IPS DF 6.9 (cell line): Measurements from ENCODE around the gene EIF6.
A peak's percentile ranks its signal among the peaks of the same experiment; 100 is the strongest.

Experiments used
- DNase-seq: peaks from one replicate; pipeline ENCODE4 v3.0.0-alpha.2; 2013; ENCODE audit warnings: low read depth, low spot score
- H3K27ac ChIP-seq: one replicate; pipeline ENCODE4 v1.5.1; 2013; ENCODE audit warnings: low read length, control low read depth
- H3K27me3 ChIP-seq: 2 replicates; pipeline ENCODE4 v1.6.1; 2013; ENCODE audit warnings: mild to moderate bottlenecking, low read length; ENCODE audit not compliant: control insufficient read depth, insufficient read depth
- H3K36me3 ChIP-seq: 2 replicates; pipeline ENCODE4 v1.6.1; 2013; ENCODE audit warnings: low read length; ENCODE audit not compliant: control insufficient read depth, insufficient read depth
- H3K4me1 ChIP-seq: 2 replicates; pipeline ENCODE4 v1.6.1; 2013; ENCODE audit warnings: low read length; ENCODE audit not compliant: control insufficient read depth, insufficient read depth
- H3K4me3 ChIP-seq: 2 replicates; pipeline ENCODE4 v1.5.1; 2013; ENCODE audit warnings: mild to moderate bottlenecking, low read length
- H3K9me3 ChIP-seq: 2 replicates; pipeline ENCODE4 v1.6.1; 2013; ENCODE audit warnings: low read length, inconsistent platforms; ENCODE audit not compliant: control insufficient read depth, insufficient read depth
- WGBS: extraction: QIAGEN DNeasy Blood & Tissue Kit; methylation state at CpG from one replicate; pipeline ENCODE4 v1.1.7; 2013; ENCODE audit warnings: mixed read lengths, missing lambda C conversion rate; ENCODE audit not compliant: insufficient read length, insufficient coverage; 5-methylcytosine and 5-hydroxymethylcytosine counted together

The EIF6 gene

GRCh38 chr20:35286899-35287508, 2.4 kb upstream of the EIF6 start:
- Histone ChIP-seq H3K4me3 (no peak overlapping the region), H3K4me1 (no peaks in the 10 kb centered on the region; the same call in 1 of the 2 replicates), H3K9me3 (no peaks in the 10 kb centered on the region), H3K36me3 (no peaks in the 10 kb centered on the region), H3K27ac (no peak overlapping the region), H3K27me3 (no peaks in the 10 kb centered on the region)
- DNase-seq: no peak
- no CpG with 5 or more reads among the region's 17 CpGs for WGBS

- no peak for DNase-seq
- Histone ChIP-seq H3K36me3 (no peaks in the 10 kb centered on the region), H3K27me3 (no peaks in the 10 kb centered on the region), H3K9me3 (no peaks in the 10 kb centered on the region), H3K4me3 (no peak overlapping the region), H3K27ac (no peak overlapping the region), H3K4me1 (no peaks in the 10 kb centered on the region; the same call in 1 of the 2 replicates)
- no CpG with 5 or more reads among the region's 12 CpGs for WGBS
These were observed 1.7 kb upstream of the EIF6 start for GRCh38 chr20:35286077-35286898.

- no CpG with 5 or more reads among the region's 5 CpGs for WGBS
- H3K4me1 ChIP-seq: no peaks in the 10 kb centered on the region; the same call in 1 of the 2 replicates
- H3K27me3 ChIP-seq: no peaks in the 10 kb centered on the region
- DNase-seq: no peak
- H3K36me3 ChIP-seq: peaks cover under 1% of the 10 kb centered on the region; the same call in 1 of the 2 replicates
- H3K27ac ChIP-seq: no peak overlapping the region
- H3K4me3 ChIP-seq: no peak overlapping the region
- H3K9me3 ChIP-seq: no peaks in the 10 kb centered on the region
These were observed 1.2 kb upstream of the EIF6 start for GRCh38 chr20:35285806-35286076.

- WGBS: no CpG with 5 or more reads among the region's 19 CpGs
- peak overlapping the region; percentile 94 for H3K4me3 ChIP-seq
- H3K36me3 ChIP-seq: peaks cover 5% of the 10 kb centered on the region; the same call in 1 of the 2 replicates
- no peaks in the 10 kb centered on the region for H3K27me3 ChIP-seq
- no peaks in the 10 kb centered on the region; the same call in 1 of the 2 replicates for H3K4me1 ChIP-seq
- no peak for DNase-seq
- no peaks in the 10 kb centered on the region for H3K9me3 ChIP-seq
- no peak overlapping the region for H3K27ac ChIP-seq
These were observed 627 bp upstream of the EIF6 start for GRCh38 chr20:35284992-35285805.

GRCh38 chr20:35283441-35284266, 918 bp downstream of the EIF6 start:
- no peaks in the 10 kb centered on the region for H3K9me3 ChIP-seq
- no peaks in the 10 kb centered on the region for H3K4me1 ChIP-seq
- DNase-seq: no peak
- no CpG with 5 or more reads among the region's 24 CpGs for WGBS
- H3K27me3 ChIP-seq: no peaks in the 10 kb centered on the region
- peak overlapping the region; percentile 94 for H3K4me3 ChIP-seq
- H3K36me3 ChIP-seq: peaks cover 19% of the 10 kb centered on the region
- no peak overlapping the region for H3K27ac ChIP-seq

DNA sequence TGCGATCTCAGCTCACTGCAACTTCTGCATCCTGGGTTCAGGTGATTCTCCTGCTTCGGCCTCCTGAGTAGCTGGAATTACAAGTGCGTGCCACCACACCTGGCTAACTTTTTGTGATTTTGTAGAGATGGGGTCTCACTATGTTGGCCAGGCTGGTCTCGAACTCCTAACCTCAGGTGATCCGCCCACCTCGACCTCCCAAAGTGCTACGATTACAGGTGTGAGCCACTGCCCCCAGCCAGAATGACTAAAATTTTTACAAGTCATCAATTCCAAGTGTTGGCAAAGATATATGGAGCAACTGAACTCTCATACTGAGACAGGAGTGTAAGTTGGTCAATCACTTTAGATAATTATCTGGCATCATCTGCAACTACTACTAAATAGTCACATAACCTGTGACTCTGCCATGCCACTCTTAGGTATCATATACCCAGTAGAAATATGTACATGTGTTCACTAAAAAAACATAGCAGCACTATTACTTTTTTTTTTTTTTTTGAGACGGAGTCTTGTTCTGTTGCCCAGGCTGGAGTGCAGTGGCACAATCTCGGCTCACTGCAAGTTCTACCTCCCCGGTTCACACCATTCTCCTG, 3.0 kb downstream of the EIF6 start:
- H3K36me3 ChIP-seq: peaks cover 20% of the 10 kb centered on the region
- no peak overlapping the region for H3K27ac ChIP-seq
- no peaks in the 10 kb centered on the region for H3K4me1 ChIP-seq
- DNase-seq: no peak
- H3K4me3 ChIP-seq: no peak overlapping the region
- H3K27me3 ChIP-seq: no peaks in the 10 kb centered on the region
- no CpG with 5 or more reads among the region's 10 CpGs for WGBS
- H3K9me3 ChIP-seq: no peaks in the 10 kb centered on the region

- peaks cover 20% of the 10 kb centered on the region for H3K36me3 ChIP-seq
These were observed 4.0 kb downstream of the EIF6 start for GRCh38 chr20:35280523-35280922.

GRCh38 chr20:35279533-35280174, 4.9 kb downstream of the EIF6 start:
- Histone ChIP-seq H3K36me3 (peaks cover 20% of the 10 kb centered on the region), H3K27ac (no peak overlapping the region), H3K9me3 (no peaks in the 10 kb centered on the region), H3K4me1 (no peaks in the 10 kb centered on the region), H3K4me3 (no peak overlapping the region), H3K27me3 (no peaks in the 10 kb centered on the region)
- no peak for DNase-seq
- no CpG with 5 or more reads among the region's 7 CpGs for WGBS

More at GRCh38 chr20:35280523-35280922, 4.0 kb downstream of the EIF6 start:
- Histone ChIP-seq H3K4me1 (no peaks in the 10 kb centered on the region), H3K4me3 (no peak overlapping the region), H3K27ac (no peak overlapping the region), H3K27me3 (no peaks in the 10 kb centered on the region), H3K9me3 (no peaks in the 10 kb centered on the region)
- DNase-seq: no peak
- WGBS: no CpG with 5 or more reads among the region's 6 CpGs

GRCh38 chr20:35279040-35279439, 5.5 kb downstream of the EIF6 start:
- H3K4me3 ChIP-seq: no peak overlapping the region
- no peak for DNase-seq
- H3K36me3 ChIP-seq: peaks cover 22% of the 10 kb centered on the region
- H3K27ac ChIP-seq: no peak overlapping the region
- WGBS: no CpG with 5 or more reads among the region's 5 CpGs
- H3K27me3 ChIP-seq: no peaks in the 10 kb centered on the region
- no peaks in the 10 kb centered on the region for H3K9me3 ChIP-seq
- no peaks in the 10 kb centered on the region for H3K4me1 ChIP-seq
